ENCODE data around the gene TMCC1.
"Not testable (repeated sequence)": the region's sequence is repeated elsewhere in the genome, so short reads cannot be mapped to it uniquely, and the experiment has no call there.

Gene TMCC1

GRCh38 chr3:129641567-129642260 lies 251.8 kb downstream of the TMCC1 start:
- DNase-seq, result not testable (repeated sequence)

GRCh38 chr3:129640985-129641384 lies 252.5 kb downstream of the TMCC1 start:
- not testable (repeated sequence) for DNase-seq

GRCh38 chr3:129638481-129638880 lies 255.0 kb downstream of the TMCC1 start:
- no peak for DNase-seq

GRCh38 chr3:129636082-129636481 lies 257.4 kb downstream of the TMCC1 start:
- DNase-seq, result no peak

GRCh38 chr3:129635656-129636055 lies 257.9 kb downstream of the TMCC1 start:
- no peak for DNase-seq

GRCh38 chr3:129633751-129634481 lies 259.6 kb downstream of the TMCC1 start:
- no peak for DNase-seq

- DNase-seq, result no peak
Observed at GRCh38 chr3:129632977-129633376, 260.5 kb downstream of the TMCC1 start.

- DNase-seq, result no peak
Observed at GRCh38 chr3:129632556-129632955, 261.0 kb downstream of the TMCC1 start.

GRCh38 chr3:129632056-129632455 lies 261.5 kb downstream of the TMCC1 start:
- no peak for DNase-seq

GRCh38 chr3:129629011-129629410 lies 264.5 kb downstream of the TMCC1 start:
- no peak for DNase-seq

- no peak for DNase-seq
Observed at GRCh38 chr3:129628169-129628522, 265.4 kb downstream of the TMCC1 start.

GRCh38 chr3:129627350-129628168 lies 266.0 kb downstream of the TMCC1 start:
- peak; percentile 65 for DNase-seq

GRCh38 chr3:129626744-129627349 lies 266.7 kb downstream of the TMCC1 start:
- peak; percentile 60 for DNase-seq

GRCh38 chr3:129625072-129625874 lies 268.2 kb downstream of the TMCC1 start:
- no peak for DNase-seq

GRCh38 chr3:129624347-129625071 lies 269.0 kb downstream of the TMCC1 start:
- no peak for DNase-seq

- no peak for DNase-seq
Observed at GRCh38 chr3:129623447-129624118, 269.9 kb downstream of the TMCC1 start.

- DNase-seq, result no peak
Observed at GRCh38 chr3:129622933-129623332, 270.6 kb downstream of the TMCC1 start.

- no peak for DNase-seq
Observed at GRCh38 chr3:129622226-129622874, 271.2 kb downstream of the TMCC1 start.

- no peak for DNase-seq
Observed at GRCh38 chr3:129621626-129622225, 271.8 kb downstream of the TMCC1 start.

Data from activated CD8-positive, alpha-beta memory T cell treated with anti-CD3 and anti-CD28 coated beads, Interleukin-2, amount 50 U/mL, for 4 hours (primary cell).